Tibial artery (tissue), 4 donors: ENCODE results near the gene ADAM23.

ENCODE experiments used
- DNase-seq, 2 donors: peaks; one replicate each; pipeline ENCODE4 v3.0.0-alpha.2; 2019
- H3K27ac ChIP-seq, 2 donors: fragments of 200-600 bp; sonication (generic) in 1 of 2; 1 replicate in 1 of 2; 2 replicates in 1 of 2; pipeline ENCODE4 v1.5.1; 2018 to 2019; ENCODE audit warnings: mild to moderate bottlenecking in 1 of 2
- H3K27me3 ChIP-seq, 2 donors: fragments of 200-600 bp; sonication (generic) in 1 of 2; one replicate each; pipeline versions ENCODE4 v1.5.1 to v1.6.0; 2016 to 2019
- H3K36me3 ChIP-seq, 3 donors: fragments of 200-600 bp; sonication (generic) in 2 of 3; one replicate each; pipeline ENCODE4 v1.5.1; 2016 to 2019; ENCODE audit warnings: mild to moderate bottlenecking in 2 of 3
- H3K4me1 ChIP-seq, 4 donors: fragments of 200-600 bp; sonication (generic) in 2 of 4; 1 replicate in 3 of 4; 2 replicates in 1 of 4; pipeline ENCODE4 v1.5.1; 2016 to 2019
- H3K4me3 ChIP-seq, 2 donors: fragments of 200-600 bp; sonication (generic) in 1 of 2; 1 replicate in 1 of 2; 2 replicates in 1 of 2; pipeline ENCODE4 v1.5.1; 2018 to 2019; ENCODE audit warnings: mild to moderate bottlenecking in 2 of 2
- H3K9me3 ChIP-seq, 3 donors: fragments of 200-600 bp; sonication (generic) in 1 of 3; one replicate each; pipeline ENCODE4 v1.5.1; 2016 to 2019
- intact Hi-C: fragments of 100-400 bp; cut with DNase I; formaldehyde crosslinking; loops from one replicate; pipeline ENCODE4 v1.15.0; 2023; ENCODE audit warnings: low total_unique reads
- TF ChIP-seq, protein P1 (sequence below), 2 experiments: fragments of 200-600 bp in 1 of 2; fragments of 450-650 bp in 1 of 2; IDR thresholded peaks; one replicate each; pipeline ENCODE4 v1.5.1; 2017 to 2019; ENCODE audit warnings: antibody characterized with exemption in 2 of 2, mild to moderate bottlenecking in 1 of 2, moderate library complexity in 1 of 2

Gene ADAM23

DNA sequence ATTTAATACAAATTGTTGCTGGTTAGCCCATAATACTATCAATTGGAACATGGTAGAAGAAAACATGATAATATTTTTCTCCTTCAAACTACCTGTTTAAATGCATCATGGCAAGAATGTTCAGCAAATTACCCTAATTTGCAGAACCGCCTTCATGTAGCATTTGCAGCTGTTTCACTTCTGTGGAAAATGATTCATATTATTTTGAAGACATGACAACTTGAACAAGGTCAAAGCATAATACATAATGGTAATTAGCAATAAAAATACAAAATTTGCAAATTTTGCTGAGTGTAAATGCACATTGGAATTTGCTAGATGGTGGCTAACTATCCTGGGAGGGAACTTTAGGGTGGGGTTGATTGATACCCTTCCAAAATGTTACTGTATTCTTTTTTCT is 30.8 kb downstream of the ADAM23 start:
- no peak overlapping the region for H3K27ac ChIP-seq
- H3K36me3 ChIP-seq: no peaks in the 10 kb centered on the region
- intact Hi-C loops: no loop called here
- no peak overlapping the region for H3K4me3 ChIP-seq
- no peak for DNase-seq
- TF ChIP-seq, protein P1, sequence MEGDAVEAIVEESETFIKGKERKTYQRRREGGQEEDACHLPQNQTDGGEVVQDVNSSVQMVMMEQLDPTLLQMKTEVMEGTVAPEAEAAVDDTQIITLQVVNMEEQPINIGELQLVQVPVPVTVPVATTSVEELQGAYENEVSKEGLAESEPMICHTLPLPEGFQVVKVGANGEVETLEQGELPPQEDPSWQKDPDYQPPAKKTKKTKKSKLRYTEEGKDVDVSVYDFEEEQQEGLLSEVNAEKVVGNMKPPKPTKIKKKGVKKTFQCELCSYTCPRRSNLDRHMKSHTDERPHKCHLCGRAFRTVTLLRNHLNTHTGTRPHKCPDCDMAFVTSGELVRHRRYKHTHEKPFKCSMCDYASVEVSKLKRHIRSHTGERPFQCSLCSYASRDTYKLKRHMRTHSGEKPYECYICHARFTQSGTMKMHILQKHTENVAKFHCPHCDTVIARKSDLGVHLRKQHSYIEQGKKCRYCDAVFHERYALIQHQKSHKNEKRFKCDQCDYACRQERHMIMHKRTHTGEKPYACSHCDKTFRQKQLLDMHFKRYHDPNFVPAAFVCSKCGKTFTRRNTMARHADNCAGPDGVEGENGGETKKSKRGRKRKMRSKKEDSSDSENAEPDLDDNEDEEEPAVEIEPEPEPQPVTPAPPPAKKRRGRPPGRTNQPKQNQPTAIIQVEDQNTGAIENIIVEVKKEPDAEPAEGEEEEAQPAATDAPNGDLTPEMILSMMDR (IDR thresholded peaks at IDR 0.05): no peak
- H3K4me1 ChIP-seq: no peaks in the 10 kb centered on the region
- no peaks in the 10 kb centered on the region for H3K27me3 ChIP-seq
- no peaks in the 10 kb centered on the region for H3K9me3 ChIP-seq

DNA sequence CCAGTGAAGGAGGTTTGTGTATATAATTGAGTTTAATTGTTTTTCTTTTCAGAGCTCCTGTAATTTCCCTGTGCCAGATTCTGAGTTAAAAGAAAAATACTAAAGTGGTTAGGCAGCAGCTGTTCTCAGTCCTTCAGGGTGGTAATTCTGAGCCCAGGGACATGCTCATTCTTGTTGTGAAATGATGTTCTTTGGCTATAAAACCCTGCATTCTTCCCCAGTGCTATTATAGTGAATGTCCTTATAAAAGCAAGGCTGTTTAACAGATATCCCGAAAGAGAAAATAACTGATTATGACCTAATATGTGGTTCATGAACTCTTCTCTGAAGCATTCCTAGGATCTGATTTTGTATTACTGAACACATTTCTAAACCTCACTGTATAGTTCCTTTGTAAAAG is 34.0 kb downstream of the ADAM23 start:
- H3K4me3 ChIP-seq: no peak overlapping the region
- no peaks in the 10 kb centered on the region for H3K27me3 ChIP-seq
- no peak for DNase-seq
- TF ChIP-seq, protein P1 (IDR thresholded peaks at IDR 0.05): no peak
- no peak overlapping the region for H3K27ac ChIP-seq
- no peaks in the 10 kb centered on the region for H3K4me1 ChIP-seq
- H3K36me3 ChIP-seq: no peaks in the 10 kb centered on the region
- no peaks in the 10 kb centered on the region for H3K9me3 ChIP-seq
- intact Hi-C loops: no loop called here

DNA sequence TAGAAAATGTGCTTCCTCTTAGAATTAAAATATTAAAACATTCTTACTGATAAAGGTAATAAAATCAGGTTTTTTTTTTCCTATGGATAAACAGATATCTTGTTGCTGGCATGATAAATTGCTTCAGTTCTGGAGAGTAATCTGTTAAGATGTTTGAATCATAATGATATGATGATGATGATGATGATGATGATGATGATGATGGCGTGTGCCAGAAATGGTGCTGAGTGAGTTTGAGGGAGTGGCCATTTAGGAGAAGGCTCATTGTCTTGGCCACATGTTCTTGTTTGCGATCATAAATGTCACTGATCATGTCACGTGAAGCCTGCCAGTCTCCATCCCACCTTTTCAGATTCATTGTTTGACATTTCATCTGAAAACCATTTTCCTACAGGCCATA is 35.0 kb downstream of the ADAM23 start:
- no peaks in the 10 kb centered on the region for H3K27me3 ChIP-seq
- H3K4me1 ChIP-seq: no peaks in the 10 kb centered on the region
- no peak overlapping the region for H3K27ac ChIP-seq
- no peaks in the 10 kb centered on the region for H3K9me3 ChIP-seq
- TF ChIP-seq, protein P1 (IDR thresholded peaks at IDR 0.05): no peak
- H3K4me3 ChIP-seq: no peak overlapping the region
- intact Hi-C loops: no loop called here
- H3K36me3 ChIP-seq: no peaks in the 10 kb centered on the region
- DNase-seq: no peak

DNA sequence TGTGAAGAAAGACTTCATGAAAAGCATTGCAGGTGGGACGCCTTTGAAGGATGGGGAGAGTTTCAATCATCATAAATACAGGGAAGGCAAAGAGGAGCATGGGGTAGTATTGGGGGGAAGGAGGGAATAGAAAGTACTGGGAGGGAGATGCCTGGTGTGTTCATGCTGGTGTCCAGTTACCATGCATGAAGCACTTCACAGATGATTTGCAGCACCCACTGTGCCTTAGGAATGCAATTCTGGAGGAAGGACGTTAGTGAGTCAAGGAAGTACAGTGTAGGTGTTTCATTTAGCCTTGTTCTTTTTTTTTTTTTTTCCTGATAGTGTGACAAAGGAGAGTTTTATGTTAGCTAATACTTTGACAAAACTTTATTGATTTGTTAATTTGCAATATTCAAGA is 36.8 kb downstream of the ADAM23 start:
- Histone ChIP-seq H3K27me3 (no peaks in the 10 kb centered on the region), H3K9me3 (no peaks in the 10 kb centered on the region), H3K27ac (no peak overlapping the region), H3K4me1 (no peaks in the 10 kb centered on the region), H3K4me3 (no peak overlapping the region), H3K36me3 (no peaks in the 10 kb centered on the region)
- intact Hi-C loops: no loop called here
- TF ChIP-seq, protein P1 (IDR thresholded peaks at IDR 0.05): no peak
- no peak for DNase-seq

DNA sequence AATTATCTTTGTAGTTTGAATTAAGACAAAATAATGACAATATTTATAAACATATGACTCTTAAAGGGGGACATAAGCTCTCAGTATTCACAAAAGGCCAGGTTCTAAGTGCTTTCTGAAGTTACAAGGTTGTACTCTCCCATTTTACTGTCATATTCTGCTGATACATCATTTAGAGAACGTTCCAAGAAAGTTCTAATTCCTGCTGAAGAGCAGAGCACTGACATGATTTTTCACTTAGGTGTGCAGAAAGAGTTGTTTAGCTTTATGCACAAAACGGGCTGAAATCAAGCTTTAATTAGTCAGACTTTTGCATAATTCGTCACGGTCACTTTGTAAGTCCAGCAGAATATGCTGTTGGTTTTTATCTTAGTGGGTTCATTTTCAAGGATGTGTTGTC is 37.3 kb downstream of the ADAM23 start:
- intact Hi-C loops: no loop called here
- H3K4me1 ChIP-seq: no peaks in the 10 kb centered on the region
- TF ChIP-seq, protein P1 (IDR thresholded peaks at IDR 0.05): no peak

DNA sequence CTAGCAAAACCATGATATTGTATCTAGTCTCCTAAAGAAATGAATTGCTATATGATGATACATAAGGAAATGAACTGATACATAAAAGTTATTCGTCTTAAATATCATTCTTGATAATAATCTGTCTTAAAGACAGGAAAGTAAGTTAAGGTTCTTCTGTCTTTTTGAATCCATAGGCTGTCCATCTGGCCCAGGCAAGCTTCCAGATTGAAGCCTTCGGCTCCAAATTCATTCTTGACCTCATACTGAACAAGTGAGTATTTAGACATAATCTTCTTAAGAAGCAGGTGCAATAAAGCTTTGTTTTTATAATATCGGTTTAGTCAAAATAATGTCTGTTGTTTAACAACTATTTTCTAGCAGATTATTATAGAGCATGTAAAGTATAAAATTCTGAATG is 37.7 kb downstream of the ADAM23 start:
- H3K36me3 ChIP-seq: no peaks in the 10 kb centered on the region
- H3K4me3 ChIP-seq: no peak overlapping the region
- no peaks in the 10 kb centered on the region for H3K9me3 ChIP-seq
- H3K4me1 ChIP-seq: no peaks in the 10 kb centered on the region
- H3K27me3 ChIP-seq: no peaks in the 10 kb centered on the region
- DNase-seq: no peak
- H3K27ac ChIP-seq: no peak overlapping the region
- intact Hi-C loops: no loop called here
- TF ChIP-seq, protein P1 (IDR thresholded peaks at IDR 0.05): no peak

More for the DNA sequence above, 37.3 kb downstream of the ADAM23 start:
- Histone ChIP-seq H3K36me3 (no peaks in the 10 kb centered on the region), H3K9me3 (no peaks in the 10 kb centered on the region), H3K27me3 (no peaks in the 10 kb centered on the region), H3K4me3 (no peak overlapping the region), H3K27ac (no peak overlapping the region)
- no peak for DNase-seq
